ENCODE results near the gene VRK2. TPM values are rescaled to one million over a fixed set of nuclear protein-coding genes. Genes with fewer than 3 reads are reported as not detected.

The VRK2 gene
- total RNA-seq, 1 experiment from 2014 or later, result 42.8 TPM

- Histone ChIP-seq H4K20me1 (ENCODE audit: insufficient read depth) (no peaks in the 10 kb centered on the region), H2AFZ (no peak overlapping the region), H3K9me3 (ENCODE audit: insufficient read depth, low read depth) (0 out of 2 replicates have a peak, but pooled peaks cover 2% of the 10 kb centered on the region), H3K36me3 (ENCODE audit: low read depth) (no peaks in the 10 kb centered on the region), H3K27me3 (ENCODE audit: insufficient read depth, low read depth) (no peaks in the 10 kb centered on the region), H3K79me2 (ENCODE audit: low read depth) (0 out of 2 replicates have a peak, but pooled peaks cover 9% of the 10 kb centered on the region), H3K4me3 (no peak overlapping the region), H3K4me1 (replicated peaks; ENCODE audit: insufficient read depth) (no peaks in the 10 kb centered on the region), H3K4me2 (no peak overlapping the region), H3K27ac (no peak overlapping the region), H3K9me2 (ENCODE audit: insufficient read depth) (no peaks in the 10 kb centered on the region), H3F3A (ENCODE audit: insufficient read depth, low read depth) (no peaks in the 10 kb centered on the region)
- DNase-seq, result no peak
- POLR2A ChIA-PET (ENCODE audit: unreplicated experiment), result no interaction called here
- TF ChIP-seq CTCF (conservative IDR thresholded peaks at IDR 0.05) (no peak), EZH2 (IDR thresholded peaks at IDR 0.05; ENCODE audit: low read depth) (no peak)
- CTCF ChIA-PET, result no interaction called here
- no TSS peak for BruUV-seq (replicated peaks)
- intact Hi-C loops (cut with micrococcal nuclease; ENCODE audit: unreplicated experiment), result no loop called here
Observed at GRCh38 chr2:58065248-58065647, 18.6 kb downstream of the VRK2 start.

- H3K27me3 ChIP-seq (ENCODE audit: insufficient read depth, low read depth), result no peaks in the 10 kb centered on the region
- H3K4me2 ChIP-seq, result no peak overlapping the region
- no peaks in the 10 kb centered on the region for H3F3A ChIP-seq (ENCODE audit: insufficient read depth, low read depth)
- no peak overlapping the region for H3K4me3 ChIP-seq
- CTCF ChIA-PET, result no interaction called here
- BruUV-seq (replicated peaks), result no TSS peak
- 0 out of 2 replicates have a peak, but pooled peaks cover 9% of the 10 kb centered on the region for H3K79me2 ChIP-seq (ENCODE audit: low read depth)
- H3K9me2 ChIP-seq (ENCODE audit: insufficient read depth), result no peaks in the 10 kb centered on the region
- H3K9me3 ChIP-seq (ENCODE audit: insufficient read depth, low read depth), result 0 out of 2 replicates have a peak, but pooled peaks cover 2% of the 10 kb centered on the region
- intact Hi-C loops (cut with micrococcal nuclease; ENCODE audit: unreplicated experiment), result no loop called here
- H4K20me1 ChIP-seq (ENCODE audit: insufficient read depth), result no peaks in the 10 kb centered on the region
- H2AFZ ChIP-seq, result no peak overlapping the region
- POLR2A ChIA-PET (ENCODE audit: unreplicated experiment), result no interaction called here
- no peak overlapping the region for H3K27ac ChIP-seq
- DNase-seq, result no peak
- H3K4me1 ChIP-seq (replicated peaks; ENCODE audit: insufficient read depth), result no peaks in the 10 kb centered on the region
- no peaks in the 10 kb centered on the region for H3K36me3 ChIP-seq (ENCODE audit: low read depth)
- TF ChIP-seq EZH2 (IDR thresholded peaks at IDR 0.05; ENCODE audit: low read depth) (no peak), CTCF (conservative IDR thresholded peaks at IDR 0.05) (no peak)
Observed at GRCh38 chr2:58067001-58067400, 20.4 kb downstream of the VRK2 start.

- Histone ChIP-seq H3K27me3 (ENCODE audit: insufficient read depth, low read depth) (no peaks in the 10 kb centered on the region), H3K4me1 (replicated peaks; ENCODE audit: insufficient read depth) (no peaks in the 10 kb centered on the region), H3K27ac (no peak overlapping the region), H2AFZ (no peak overlapping the region), H3K79me2 (ENCODE audit: low read depth) (peaks cover 30% of the 10 kb centered on the region; the same call in 1 of the 2 replicates), H3K9me3 (ENCODE audit: insufficient read depth, low read depth) (0 out of 2 replicates have a peak, but pooled peaks cover 2% of the 10 kb centered on the region), H3K4me2 (no peak overlapping the region), H3K4me3 (no peak overlapping the region), H3K36me3 (ENCODE audit: low read depth) (no peaks in the 10 kb centered on the region), H3F3A (ENCODE audit: insufficient read depth, low read depth) (no peaks in the 10 kb centered on the region), H3K9me2 (ENCODE audit: insufficient read depth) (no peaks in the 10 kb centered on the region), H4K20me1 (ENCODE audit: insufficient read depth) (no peaks in the 10 kb centered on the region)
- POLR2A ChIA-PET (ENCODE audit: unreplicated experiment), result no interaction called here
- CTCF ChIA-PET, result no interaction called here
- intact Hi-C loops (cut with micrococcal nuclease; ENCODE audit: unreplicated experiment), result no loop called here
- BruUV-seq (replicated peaks), result no TSS peak
- no peak for TF ChIP-seq CTCF (conservative IDR thresholded peaks at IDR 0.05)
- TF ChIP-seq EZH2 (IDR thresholded peaks at IDR 0.05; ENCODE audit: low read depth), result no peak
- DNase-seq, result no peak
Observed at GRCh38 chr2:58070765-58071164, 24.2 kb downstream of the VRK2 start.

Measured in PC-9 (cell line).